ENCODE measurements around the gene JAZF1. TPM values are rescaled to one million over a fixed set of nuclear protein-coding genes. Genes with fewer than 3 reads are reported as not detected.

Gene JAZF1
- total RNA-seq, 1 experiment from 2014 or later = 9.1 TPM

DNA sequence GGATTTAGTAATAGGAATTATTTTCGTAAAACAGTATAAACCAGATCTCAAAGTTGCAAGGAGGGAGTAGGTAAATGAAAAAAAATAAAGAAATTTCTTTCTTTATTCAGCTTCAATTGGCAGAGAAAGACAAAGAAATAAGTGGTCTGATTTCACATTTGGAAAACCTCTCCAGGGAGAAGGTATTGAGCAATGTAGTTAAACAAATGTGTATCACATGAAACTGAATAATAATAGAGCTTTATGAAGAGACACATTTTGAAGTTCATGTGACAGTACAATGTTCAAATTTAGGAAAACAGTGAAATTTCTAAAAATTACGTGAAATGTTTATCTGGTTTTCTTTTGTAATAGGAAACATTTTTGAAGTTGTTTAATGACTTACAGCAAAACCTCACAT is 377.6 kb downstream of the JAZF1 start:
- H2BK120ac ChIP-seq (ENCODE audit: low read depth, low read length, poor library complexity, severe bottlenecking) = no peak overlapping the region
- Mint-ChIP-seq H3K27ac (peak overlapping the region in 1 of 3 experiments; percentile 71; a peak in 1 of 7 replicates), H3K4me3 (no peak overlapping the region), H3K4me1 (peaks cover 27 to 40% of the 10 kb centered on the region in 2 experiments), H3K27me3 (ENCODE audit: low read depth) (no peaks in the 10 kb centered on the region), H3K9me3 (no peaks in the 10 kb centered on the region), H3K36me3 (ENCODE audit: insufficient read depth in 1 of 3, low read depth in 3 of 3) (peaks cover 0 to 2% (median 0%) of the 10 kb centered on the region in 3 experiments; a peak in 3 of 7 replicates)
- H3K4ac ChIP-seq (ENCODE audit: low read depth, low read length) = no peak overlapping the region
- H3K23me2 ChIP-seq (ENCODE audit: insufficient read length, low read depth, low read length, poor library complexity, severe bottlenecking) = no peaks in the 10 kb centered on the region
- no peak overlapping the region for H2AFZ ChIP-seq (ENCODE audit: low read length)
- no peak overlapping the region for H2BK12ac ChIP-seq (ENCODE audit: insufficient read length, low read depth, low read length)
- H4K5ac ChIP-seq (ENCODE audit: insufficient read length, low read depth, low read length) = no peak overlapping the region
- H2BK15ac ChIP-seq (ENCODE audit: low read depth, low read length) = no peak overlapping the region
- H3K14ac ChIP-seq (ENCODE audit: insufficient read depth, low read length) = no peak overlapping the region
- DNase-seq = no peak
- no peaks in the 10 kb centered on the region for H3K79me2 ChIP-seq (ENCODE audit: insufficient read depth, low read length)
- no peak overlapping the region for H3K18ac ChIP-seq (ENCODE audit: insufficient read length, low read depth, low read length)
- no CpG with 5 or more reads among the region's 2 CpGs for WGBS (ENCODE audit: extremely low coverage, insufficient read length, low lambda C conversion rate)
- H3K4me2 ChIP-seq (ENCODE audit: insufficient read depth, insufficient read length, low read length) = no peak overlapping the region
- no peak overlapping the region for H3K27ac ChIP-seq (ENCODE audit: insufficient read length, low read depth, low read length)
- no peaks in the 10 kb centered on the region for H4K20me1 ChIP-seq (ENCODE audit: control insufficient read depth, insufficient read depth, insufficient read length)
- no peaks in the 10 kb centered on the region for H3K79me1 ChIP-seq (ENCODE audit: insufficient read depth, low read depth, low read length, poor library complexity, severe bottlenecking)
- H3K9ac ChIP-seq (ENCODE audit: extremely low read depth, insufficient read length, low read length) = no peak overlapping the region
- no peak overlapping the region for H3T11ph ChIP-seq (ENCODE audit: low read length)
- no peak overlapping the region for H2AK5ac ChIP-seq (ENCODE audit: insufficient read length, low read length)
- no peaks in the 10 kb centered on the region for H3K27me3 ChIP-seq (ENCODE audit: insufficient read depth, low read length)
- H4K91ac ChIP-seq (ENCODE audit: insufficient read length, low read depth, low read length) = no peak overlapping the region
- H4K8ac ChIP-seq (replicated peaks; ENCODE audit: insufficient read length, low read depth, low read length) = no peak overlapping the region
- no peaks in the 10 kb centered on the region for H3K4me1 ChIP-seq (ENCODE audit: insufficient read depth, low read length)
- H2BK20ac ChIP-seq (ENCODE audit: low read depth, low read length, poor library complexity, severe bottlenecking) = no peak overlapping the region
- H2BK5ac ChIP-seq (ENCODE audit: insufficient read length, low read length) = no peak overlapping the region
- no peaks in the 10 kb centered on the region for H3K9me3 ChIP-seq (ENCODE audit: control insufficient read depth, low read depth, low read length)
- H3K56ac ChIP-seq (ENCODE audit: insufficient read length, low read depth, low read length) = no peak overlapping the region
- TF ChIP-seq, protein P1, sequence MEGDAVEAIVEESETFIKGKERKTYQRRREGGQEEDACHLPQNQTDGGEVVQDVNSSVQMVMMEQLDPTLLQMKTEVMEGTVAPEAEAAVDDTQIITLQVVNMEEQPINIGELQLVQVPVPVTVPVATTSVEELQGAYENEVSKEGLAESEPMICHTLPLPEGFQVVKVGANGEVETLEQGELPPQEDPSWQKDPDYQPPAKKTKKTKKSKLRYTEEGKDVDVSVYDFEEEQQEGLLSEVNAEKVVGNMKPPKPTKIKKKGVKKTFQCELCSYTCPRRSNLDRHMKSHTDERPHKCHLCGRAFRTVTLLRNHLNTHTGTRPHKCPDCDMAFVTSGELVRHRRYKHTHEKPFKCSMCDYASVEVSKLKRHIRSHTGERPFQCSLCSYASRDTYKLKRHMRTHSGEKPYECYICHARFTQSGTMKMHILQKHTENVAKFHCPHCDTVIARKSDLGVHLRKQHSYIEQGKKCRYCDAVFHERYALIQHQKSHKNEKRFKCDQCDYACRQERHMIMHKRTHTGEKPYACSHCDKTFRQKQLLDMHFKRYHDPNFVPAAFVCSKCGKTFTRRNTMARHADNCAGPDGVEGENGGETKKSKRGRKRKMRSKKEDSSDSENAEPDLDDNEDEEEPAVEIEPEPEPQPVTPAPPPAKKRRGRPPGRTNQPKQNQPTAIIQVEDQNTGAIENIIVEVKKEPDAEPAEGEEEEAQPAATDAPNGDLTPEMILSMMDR (conservative IDR thresholded peaks at IDR 0.05) = no peak
- no peak overlapping the region for H3K23ac ChIP-seq (ENCODE audit: insufficient read length, low read depth, low read length)
